Right ventricle myocardium inferior (tissue), 1 donor: ENCODE results near the gene FRAS1. TPM values are rescaled to one million over a fixed set of nuclear protein-coding genes. Genes with fewer than 3 reads are reported as not detected.
"Not testable (repeated sequence)": the region's sequence is repeated elsewhere in the genome, so short reads cannot be mapped to it uniquely, and the experiment has no call there.

ENCODE experiments used
- ATAC-seq: fragments of 200-7000 bp; cut with Tn5 transposase; one replicate; pipeline ENCODE4 v1.9.1; 2020; ENCODE audit warnings: mild to moderate bottlenecking, moderate library complexity
- DNase-seq: peaks from one replicate; pipeline ENCODE4 v3.0.0; 2021; ENCODE audit errors: missing footprints
- intact Hi-C: fragments of 100-400 bp; cut with DNase I; formaldehyde crosslinking; loops from one replicate; pipeline ENCODE4 v1.11.0; 2022
- total RNA-seq: library from RNA; stranded (reverse); fragmentation: NEBNext Ultra II Directional; extraction: Animal tissue kit (Norgen Biotek cat#: 25700); gene quantifications from one replicate; pipeline ENCODE4 v1.2.1, GENCODE V29; 2021
- donor health status: DM: no; HTN: yes; CAD: no; lungs with severe emphysema.

FRAS1 gene
- total RNA-seq, 1 donor from 2014 or later = 2.2 TPM

- intact Hi-C loops = no loop called here
- DNase-seq (no peak), ATAC-seq (no peak)
Observed at GRCh38 chr4:78226279-78226678, 169.2 kb downstream of the FRAS1 start.

DNA sequence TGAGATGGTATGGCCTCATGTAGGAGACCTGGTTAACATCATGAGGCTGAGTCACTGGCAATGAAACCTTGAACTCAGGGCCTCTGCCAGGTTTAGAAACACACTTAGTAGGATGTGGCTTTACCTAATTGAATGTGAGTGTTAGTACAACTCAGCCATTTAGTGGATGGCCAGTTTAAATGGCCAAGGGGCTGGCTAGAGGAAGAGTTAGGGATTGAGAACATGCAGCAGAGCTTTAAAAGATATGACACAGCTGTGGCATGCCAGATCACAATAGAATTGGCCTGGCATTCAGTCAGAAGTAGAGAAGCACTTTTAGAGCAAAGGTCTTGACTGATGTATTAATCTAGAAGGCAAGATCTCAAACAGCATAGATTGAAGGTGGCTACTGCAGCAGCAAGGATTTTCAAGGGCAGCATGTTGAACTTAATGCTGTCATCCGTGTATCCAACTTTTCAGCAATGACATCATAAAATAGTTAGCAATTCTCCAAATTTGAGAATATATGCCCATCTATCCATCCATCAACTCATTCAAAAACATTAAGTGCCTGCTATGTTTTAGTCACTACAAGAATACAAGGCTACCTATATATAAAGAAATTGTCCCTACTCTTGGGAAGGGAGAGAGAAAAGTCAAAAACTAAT, 170.4 kb downstream of the FRAS1 start:
- no peak for ATAC-seq
- no peak for DNase-seq
- intact Hi-C loops = no loop called here

- ATAC-seq (no peak), DNase-seq (no peak)
- intact Hi-C loops = no loop called here
Observed at GRCh38 chr4:78235800-78236199, 178.7 kb downstream of the FRAS1 start.

GRCh38 chr4:78237360-78237759, 180.2 kb downstream of the FRAS1 start:
- DNase-seq (no peak), ATAC-seq (no peak)
- intact Hi-C loops = no loop called here

DNA sequence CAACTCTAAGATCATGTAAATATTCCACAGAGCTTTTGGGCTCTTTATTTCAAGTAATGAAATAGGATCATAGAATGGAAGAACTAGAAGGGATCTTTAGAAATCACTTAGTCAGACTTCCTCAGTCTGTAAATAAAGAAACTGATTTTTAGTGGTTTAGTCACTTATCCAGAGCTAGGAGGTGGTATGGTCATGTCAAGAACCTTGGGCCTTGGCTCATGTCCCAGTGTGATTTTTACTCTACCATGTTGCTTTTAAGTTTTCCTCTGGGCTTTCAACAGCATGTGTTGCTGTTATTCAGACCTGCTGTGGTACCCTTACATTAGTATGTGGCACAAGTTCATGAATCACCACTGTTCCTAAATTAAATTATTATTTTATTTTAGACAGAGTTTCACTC, 184.9 kb downstream of the FRAS1 start:
- intact Hi-C loops = no loop called here
- ATAC-seq (no peak), DNase-seq (no peak)

GRCh38 chr4:78244705-78245485, 187.8 kb downstream of the FRAS1 start:
- intact Hi-C loops = no loop called here
- DNase-seq (no peak), ATAC-seq (no peak)

DNA sequence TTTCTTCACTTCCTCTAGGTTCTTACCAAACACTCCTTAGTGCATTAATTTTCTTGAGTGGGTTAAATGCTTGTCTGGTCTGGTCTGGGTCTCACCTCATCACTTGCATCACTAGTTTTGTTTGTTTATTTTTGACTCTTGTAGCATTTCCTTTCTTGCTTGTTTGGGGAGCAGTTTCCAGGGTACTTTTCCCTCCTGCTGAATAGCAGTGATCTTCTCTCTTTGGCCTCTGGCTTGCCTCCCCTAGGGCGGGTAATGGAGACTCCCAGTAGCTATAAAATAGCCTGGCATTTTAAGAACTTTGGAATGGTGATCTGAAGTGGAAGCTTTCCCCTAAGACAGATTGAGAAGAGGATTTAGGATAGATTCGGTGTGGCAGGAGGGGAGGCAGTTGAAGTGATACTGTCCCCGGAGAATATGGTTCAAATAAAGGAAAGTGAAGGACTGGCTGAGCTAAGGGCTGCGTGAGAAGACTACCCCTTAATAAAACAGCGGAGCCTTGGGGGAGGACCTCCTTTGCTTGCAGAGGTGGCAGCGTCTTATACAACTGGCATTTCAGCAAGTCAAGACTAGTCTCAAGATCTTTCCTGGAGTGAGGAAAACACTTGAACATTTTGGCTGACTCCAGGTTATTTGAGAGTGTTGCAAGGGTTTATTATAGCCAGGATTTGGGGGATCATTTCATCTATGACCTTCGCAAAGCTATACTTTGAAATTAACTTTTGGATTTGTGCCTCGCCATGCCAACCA, 190.6 kb downstream of the FRAS1 start:
- no peak for DNase-seq
- ATAC-seq = no peak
- intact Hi-C loops = no loop called here

DNA sequence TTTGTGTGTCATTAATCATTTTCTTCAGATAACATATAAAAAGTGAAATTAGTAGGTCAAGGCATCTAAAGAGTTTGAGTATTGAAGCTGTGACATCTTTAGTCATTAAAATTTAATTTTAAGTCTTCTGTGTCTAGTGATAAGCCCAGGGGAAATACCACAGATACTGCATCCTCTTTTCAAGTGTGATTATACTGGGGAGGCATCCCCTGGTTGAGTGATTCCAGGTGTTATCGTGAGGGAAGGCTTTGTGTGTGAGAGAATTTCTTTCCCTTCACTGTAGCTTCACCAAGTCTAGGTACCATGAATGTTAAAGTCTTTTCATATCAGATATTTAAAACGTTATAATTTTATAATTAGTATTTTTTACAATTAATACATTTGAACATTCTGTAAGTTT, 193.4 kb downstream of the FRAS1 start:
- intact Hi-C loops = no loop called here
- no peak for DNase-seq
- no peak for ATAC-seq

- ATAC-seq, DNase-seq, intact Hi-C loops: not testable (repeated sequence)
Observed at GRCh38 chr4:78252773-78253172, 195.7 kb downstream of the FRAS1 start.

GRCh38 chr4:78254893-78255292, 197.8 kb downstream of the FRAS1 start:
- no peak for DNase-seq
- ATAC-seq = no peak
- intact Hi-C loops = no loop called here

- intact Hi-C loops = no loop called here
- DNase-seq (no peak), ATAC-seq (no peak)
Observed at GRCh38 chr4:78265006-78265405, 207.9 kb downstream of the FRAS1 start.

- ATAC-seq = no peak
- no peak for DNase-seq
- intact Hi-C loops = no loop called here
Observed at GRCh38 chr4:78267790-78268189, 210.7 kb downstream of the FRAS1 start.

DNA sequence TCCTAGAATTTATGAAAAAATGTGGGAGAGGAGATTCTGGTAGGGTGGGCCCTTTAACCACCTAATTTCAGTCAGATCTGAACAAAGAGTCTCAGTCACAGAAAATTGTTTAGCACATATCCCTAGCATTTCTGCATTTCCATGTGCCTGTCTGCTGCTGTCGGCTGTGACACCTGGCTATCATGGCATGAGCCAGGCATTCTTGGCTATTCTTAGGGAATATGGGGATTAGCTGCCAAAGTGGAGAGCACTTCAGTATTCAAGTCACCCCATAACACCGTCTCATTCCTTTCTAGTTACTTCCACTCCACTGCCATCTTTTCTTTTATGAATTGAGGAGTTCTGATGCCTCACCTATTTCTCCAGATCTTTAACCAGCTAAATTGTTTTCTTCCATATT, 211.5 kb downstream of the FRAS1 start:
- ATAC-seq (no peak), DNase-seq (no peak)
- intact Hi-C loops = no loop called here

GRCh38 chr4:78275450-78275849, 218.3 kb downstream of the FRAS1 start:
- intact Hi-C loops = not testable (repeated sequence)

DNA sequence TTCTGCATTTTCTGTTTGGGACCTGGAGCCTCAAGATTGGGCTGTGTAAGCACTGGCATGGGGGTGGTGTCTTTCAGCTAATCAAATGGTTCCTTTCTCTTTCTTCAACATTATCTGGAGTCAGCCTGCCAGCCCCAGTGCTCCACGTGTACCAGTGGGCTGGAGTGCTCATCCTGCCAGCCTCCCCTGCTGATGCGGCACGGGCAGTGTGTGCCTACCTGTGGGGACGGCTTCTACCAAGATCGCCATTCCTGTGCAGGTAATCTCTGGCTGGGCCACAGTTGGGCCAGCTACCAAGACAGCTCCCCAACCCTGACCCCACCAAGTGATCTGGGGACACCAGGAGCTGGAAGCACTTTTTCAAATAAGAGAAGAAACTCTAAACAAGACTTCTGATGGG, 229.2 kb downstream of the FRAS1 start:
- intact Hi-C loops = no loop called here
- ATAC-seq = no peak
- DNase-seq = no peak

More at GRCh38 chr4:78275450-78275849, 218.3 kb downstream of the FRAS1 start:
- DNase-seq, ATAC-seq: not testable (repeated sequence)

DNA sequence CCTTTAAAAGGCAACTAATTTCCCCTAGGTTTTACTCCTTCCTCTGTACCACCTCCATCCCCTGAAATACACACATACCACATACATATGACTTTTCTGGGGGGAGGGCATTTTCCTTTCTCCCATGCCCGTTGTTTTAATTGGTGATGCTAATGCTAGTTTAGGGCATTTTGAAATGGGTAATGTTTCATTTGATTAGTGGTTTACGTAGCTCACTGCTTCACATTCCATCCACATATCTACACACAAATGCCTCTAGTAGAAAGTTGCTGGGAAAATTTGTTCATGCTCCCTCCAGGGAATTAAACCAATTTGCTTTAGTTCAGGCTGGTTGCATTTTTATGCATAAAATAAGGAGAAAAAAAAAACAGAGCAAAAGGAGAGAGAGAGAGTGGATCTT, 231.2 kb downstream of the FRAS1 start:
- intact Hi-C loops = no loop called here
- DNase-seq (no peak), ATAC-seq (no peak)

DNA sequence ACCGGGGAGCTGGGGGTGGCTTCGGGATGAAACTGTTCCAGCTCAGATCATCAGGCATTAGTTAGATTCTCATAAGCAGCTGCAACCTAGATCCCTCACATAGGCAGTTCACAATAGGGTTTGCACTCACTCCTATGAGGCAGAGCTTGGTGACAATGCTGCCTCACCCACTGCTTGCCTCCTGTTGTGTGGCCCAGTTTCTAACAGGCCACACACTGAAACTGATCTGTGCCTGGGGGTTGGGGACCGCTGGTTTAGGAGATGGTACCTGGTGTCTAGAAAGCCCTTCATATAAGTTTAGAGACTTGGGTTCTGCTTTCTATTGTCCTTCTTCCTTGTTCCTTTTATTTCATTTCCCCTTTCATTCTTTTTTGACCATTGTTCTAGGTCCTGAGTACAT, 234.2 kb downstream of the FRAS1 start:
- intact Hi-C loops = loop anchor here (10.0 kb wide), 1 partner anchor 236 kb away; the partner anchor contains the start of gene FRAS1
- DNase-seq = no peak
- no peak for ATAC-seq

GRCh38 chr4:78292341-78292740, 235.2 kb downstream of the FRAS1 start:
- intact Hi-C loops = loop anchor here (10.0 kb wide), 1 partner anchor 238 kb away; the partner anchor contains the start of gene FRAS1
- DNase-seq (no peak), ATAC-seq (no peak)

DNA sequence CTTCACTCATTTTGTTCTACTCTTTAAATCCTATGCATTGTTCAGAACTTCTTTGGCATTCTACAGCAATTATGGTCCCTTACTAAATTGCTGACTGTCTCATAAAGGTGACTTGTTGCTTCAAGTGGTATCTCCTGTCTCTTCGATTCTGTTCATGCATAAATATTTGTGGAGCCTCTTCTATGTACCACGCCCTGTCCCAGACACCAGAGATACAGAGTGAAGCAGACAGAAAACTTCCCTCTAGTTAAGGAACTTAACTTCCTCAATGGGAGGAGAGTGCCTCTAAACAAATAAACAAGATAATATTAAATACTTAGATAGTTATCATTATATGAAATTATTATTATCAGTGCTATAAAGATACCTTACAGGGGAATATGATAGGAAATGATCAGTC, 235.7 kb downstream of the FRAS1 start:
- intact Hi-C loops = loop anchor here (10.0 kb wide), 1 partner anchor 238 kb away; the partner anchor contains the start of gene FRAS1
- ATAC-seq = no peak
- DNase-seq = no peak
